RWPE2 (cell line): ENCODE results near the gene PFKFB4.

ENCODE experiments used
- ATAC-seq: fragments of 200-7000 bp; cut with Tn5 transposase; 3 replicates; pipeline ENCODE4 v1.9.1; 2021; ENCODE audit warnings: low read depth
- DNase-seq: peaks from one replicate; pipeline ENCODE4 v3.0.0-alpha.2; 2020; ENCODE audit warnings: low spot score
- H3K27ac ChIP-seq: fragments of 450-650 bp; 2 replicates; pipeline ENCODE4 v1.5.1; 2017; ENCODE audit warnings: mild to moderate bottlenecking; ENCODE audit not compliant: poor library complexity, severe bottlenecking
- H3K27me3 ChIP-seq: fragments of 250-450 bp; sonication (Bioruptor Pico); 2 replicates; pipeline ENCODE4 v1.5.1; 2021; ENCODE audit warnings: mild to moderate bottlenecking, moderate library complexity; ENCODE audit not compliant: insufficient read depth, poor library complexity, severe bottlenecking
- H3K36me3 ChIP-seq: fragments of 250-450 bp; sonication (Bioruptor Pico); 2 replicates; pipeline ENCODE4 v1.5.1; 2020; ENCODE audit warnings: low read depth, mild to moderate bottlenecking, moderate library complexity
- H3K4me1 ChIP-seq: fragments of 250-450 bp; sonication (Bioruptor Pico); 2 replicates; pipeline ENCODE4 v1.5.1; 2021; ENCODE audit warnings: mild to moderate bottlenecking, moderate library complexity; ENCODE audit not compliant: insufficient read depth, poor library complexity, severe bottlenecking
- H3K4me3 ChIP-seq: fragments of 250-450 bp; sonication (Bioruptor Pico); 2 replicates; pipeline ENCODE4 v1.5.1; 2021; ENCODE audit warnings: mild to moderate bottlenecking, moderate library complexity; ENCODE audit not compliant: severe bottlenecking
- H3K9me3 ChIP-seq: fragments of 250-450 bp; sonication (Bioruptor Pico); 2 replicates; pipeline ENCODE4 v1.5.1; 2021; ENCODE audit warnings: mild to moderate bottlenecking, moderate library complexity; ENCODE audit not compliant: severe bottlenecking
- CTCF ChIP-seq: fragments of 450-650 bp; IDR thresholded peaks from one replicate; pipeline ENCODE4 v1.5.1; 2017; ENCODE audit warnings: mild to moderate bottlenecking, moderate library complexity; ENCODE audit not compliant: poor library complexity, severe bottlenecking

The PFKFB4 gene

GRCh38 chr3:48468329-48468731, 88.3 kb downstream of the PFKFB4 start:
- Histone ChIP-seq H3K4me3 (no peak overlapping the region), H3K9me3 (no peaks in the 10 kb centered on the region), H3K27me3 (no peaks in the 10 kb centered on the region), H3K27ac (peak overlapping the region; percentile 92), H3K4me1 (peaks cover 18% of the 10 kb centered on the region), H3K36me3 (peaks cover 29% of the 10 kb centered on the region)
- DNase-seq, result no peak
- TF ChIP-seq CTCF, result no peak
- no peak for ATAC-seq
